ENCODE measurements around the gene HOXA1. TPM values are rescaled to one million over a fixed set of nuclear protein-coding genes. Genes with fewer than 3 reads are reported as not detected.

The HOXA1 gene
- total RNA-seq, 2 experiments from 2014 or later, result 0.12 to 0.14 TPM

GRCh38 chr7:27130540-27131389 is 35.0 kb upstream of the HOXA1 start, which contains the start of gene HOXA4:
Gene HOXA4 (minus strand): TSS chr7:27130757. CDS start chr7:27130733, 24 bp downstream.
- DNase-seq (peak; percentile 83), ATAC-seq (peak; percentile 87)
- no peaks in the 10 kb centered on the region for H3K36me3 Mint-ChIP-seq (ENCODE audit: low read depth)
- intact Hi-C loops (cut with DNase I, micrococcal nuclease), result loop anchor here in 1 of 2 experiments (5.0 kb wide), 1 partner anchor 33 kb away; the partner anchor contains the start of gene HOXA1
- H3K4me1 Mint-ChIP-seq, result peaks cover 17% of the 10 kb centered on the region
- H3K27me3 Mint-ChIP-seq, result peaks cover 38% of the 10 kb centered on the region
- CTCF ChIA-PET, result interaction anchor here (1.1 kb wide), 2 partner anchors 17 to 20 kb away, joined by 3 read pairs; no protein-coding TSS in a partner anchor
- POLR2A ChIA-PET, result no interaction called here
- H3K4me3 Mint-ChIP-seq, result peak within 1 kb of the TSS; percentile 56
- H3K27ac Mint-ChIP-seq, result peak within 1 kb of the TSS; percentile 42
- H3K9me3 Mint-ChIP-seq (ENCODE audit: low read depth), result no peaks in the 10 kb centered on the region

DNA sequence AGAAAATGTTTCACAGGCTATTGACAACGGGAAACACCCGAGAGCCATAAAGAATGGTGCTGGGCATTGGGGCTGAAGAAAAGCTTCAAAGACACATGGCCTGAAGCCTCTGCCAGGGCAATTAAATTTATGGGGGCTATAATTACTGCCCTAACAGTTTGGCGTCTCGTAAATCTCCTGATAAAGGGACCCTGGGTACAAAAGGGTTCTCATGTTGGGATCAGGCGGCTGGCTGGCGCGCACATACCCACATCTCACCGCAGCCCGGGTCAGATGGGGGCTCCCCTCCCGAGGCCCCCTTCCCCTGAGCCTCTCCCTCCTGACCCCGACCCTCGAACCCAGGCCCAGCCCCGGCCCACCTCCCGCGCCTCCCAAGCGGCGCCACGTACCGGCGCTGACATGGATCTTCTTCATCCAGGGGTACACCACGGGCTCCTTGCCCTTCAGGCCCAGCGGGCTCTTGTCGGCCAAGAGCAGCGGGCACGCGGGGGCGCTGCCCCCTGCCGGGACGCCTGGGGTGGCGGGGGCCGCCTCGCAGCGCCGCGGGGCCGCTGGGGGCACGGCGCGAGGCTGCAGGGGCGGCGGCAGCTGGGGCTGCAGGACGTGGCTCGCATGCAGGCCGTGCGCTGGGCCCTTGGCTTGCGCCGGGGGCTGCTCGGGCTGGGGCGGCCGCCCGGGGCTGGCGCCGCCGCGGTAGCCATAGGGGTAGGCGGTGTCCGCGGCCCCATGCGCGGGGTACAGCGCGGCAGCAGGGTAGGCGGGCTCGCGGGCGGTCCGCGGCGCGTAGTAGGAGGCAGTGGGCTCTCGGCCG is 34.1 kb upstream of the HOXA1 start:
- ChIA-PET CTCF (no interaction called here), POLR2A (no interaction called here)
- peaks cover 12% of the 10 kb centered on the region for H3K4me1 Mint-ChIP-seq
- H3K4me3 Mint-ChIP-seq, result no peak overlapping the region
- ATAC-seq, result no peak
- peaks cover 38% of the 10 kb centered on the region for H3K27me3 Mint-ChIP-seq
- H3K27ac Mint-ChIP-seq, result no peak overlapping the region
- DNase-seq, result no peak
- H3K9me3 Mint-ChIP-seq (ENCODE audit: low read depth), result no peaks in the 10 kb centered on the region
- intact Hi-C loops (cut with DNase I, micrococcal nuclease), result loop anchor here in 1 of 2 experiments (5.0 kb wide), 1 partner anchor 33 kb away; the partner anchor contains the start of gene HOXA1
- H3K36me3 Mint-ChIP-seq (ENCODE audit: low read depth), result no peaks in the 10 kb centered on the region

GRCh38 chr7:27128776-27129728 is 33.3 kb upstream of the HOXA1 start:
- intact Hi-C loops (cut with DNase I, micrococcal nuclease), result no loop called here
- Mint-ChIP-seq H3K9me3 (ENCODE audit: low read depth) (no peaks in the 10 kb centered on the region), H3K36me3 (ENCODE audit: low read depth) (no peaks in the 10 kb centered on the region), H3K4me1 (peaks cover 4% of the 10 kb centered on the region), H3K27ac (no peak overlapping the region), H3K27me3 (peaks cover 40% of the 10 kb centered on the region), H3K4me3 (no peak overlapping the region)
- ATAC-seq (no peak), DNase-seq (no peak)
- ChIA-PET CTCF (interaction anchor here (0.6 to 1.2 kb wide), 2 partner anchors 20 to 51 kb away, joined by 3 to 4 read pairs; no protein-coding TSS in a partner anchor), POLR2A (no interaction called here)

- POLR2A ChIA-PET, result no interaction called here
- ATAC-seq (no peak), DNase-seq (no peak)
- intact Hi-C loops (cut with DNase I, micrococcal nuclease), result no loop called here
- Mint-ChIP-seq H3K4me3 (no peak overlapping the region), H3K27me3 (peaks cover 35% of the 10 kb centered on the region), H3K27ac (no peak overlapping the region), H3K9me3 (ENCODE audit: low read depth) (no peaks in the 10 kb centered on the region), H3K4me1 (no peaks in the 10 kb centered on the region), H3K36me3 (ENCODE audit: low read depth) (no peaks in the 10 kb centered on the region)
- CTCF ChIA-PET, result interaction anchor here (0.5 to 1.2 kb wide), 3 partner anchors 22 to 67 kb away, joined by 3 to 4 read pairs (median 4); no protein-coding TSS in a partner anchor
Measured at GRCh38 chr7:27128034-27128433, 32.2 kb upstream of the HOXA1 start.

DNA sequence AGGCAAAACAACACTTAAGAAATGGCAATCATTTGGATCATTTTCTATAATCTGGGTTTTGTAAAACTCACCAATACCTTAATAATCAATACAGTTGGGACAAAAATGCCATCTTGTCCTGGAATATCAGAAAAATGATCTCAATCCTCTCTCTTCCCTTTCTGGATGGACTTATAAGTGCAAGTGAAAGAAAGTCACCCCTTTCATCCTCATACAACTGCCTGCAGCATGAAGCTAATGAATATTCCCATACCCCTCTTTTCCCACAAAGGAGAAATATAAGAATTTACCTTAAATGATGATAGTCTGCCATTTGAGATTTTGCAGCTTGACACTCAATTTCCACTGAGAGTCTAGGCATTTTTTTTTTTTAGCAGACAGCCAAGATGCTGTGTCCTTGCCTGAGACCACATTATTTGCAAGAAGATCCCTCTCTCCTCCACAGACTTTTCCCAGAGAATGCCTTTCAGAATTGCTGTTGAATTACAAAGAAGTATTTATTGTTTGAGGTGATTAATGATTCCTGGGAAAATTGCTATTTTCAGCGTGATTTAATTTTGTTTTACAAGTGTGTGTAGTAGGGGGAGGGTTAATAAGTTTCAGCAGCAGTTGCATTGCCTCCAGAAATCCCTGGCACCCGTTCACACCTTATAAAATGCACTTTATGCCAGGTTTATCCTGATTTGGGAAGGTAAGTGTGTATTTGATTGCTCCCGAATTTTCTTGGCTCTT is 31.0 kb upstream of the HOXA1 start:
- intact Hi-C loops (cut with DNase I, micrococcal nuclease), result no loop called here
- no peaks in the 10 kb centered on the region for H3K9me3 Mint-ChIP-seq (ENCODE audit: low read depth)
- CTCF ChIA-PET, result interaction anchor here (0.6 kb wide), 1 partner anchor 8 kb away, joined by 4 read pairs; no protein-coding TSS in a partner anchor

DNA sequence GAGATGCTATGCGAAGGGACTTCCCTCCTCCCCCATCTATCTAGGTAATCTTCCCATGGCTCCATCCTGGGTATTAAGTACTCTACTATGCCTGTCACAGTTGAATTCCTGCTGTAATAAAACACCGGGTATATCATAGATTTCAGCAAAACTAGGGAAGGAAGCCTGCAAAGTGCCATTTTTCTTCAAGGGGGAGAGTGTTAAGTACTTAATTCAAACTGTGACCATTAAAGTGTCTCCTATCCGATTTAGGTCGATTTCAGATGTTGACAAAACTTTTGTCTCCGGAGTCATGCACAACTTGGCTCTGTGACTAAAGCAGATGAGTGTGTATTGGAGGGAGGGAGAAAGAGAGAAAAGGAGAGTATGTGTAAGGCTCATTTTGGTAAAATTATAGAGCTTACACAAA is 30.2 kb upstream of the HOXA1 start:
- H3K4me3 Mint-ChIP-seq, result no peak overlapping the region
- no peak overlapping the region for H3K27ac Mint-ChIP-seq
- CTCF ChIA-PET, result no interaction called here
- H3K4me1 Mint-ChIP-seq, result no peaks in the 10 kb centered on the region
- DNase-seq (no peak), ATAC-seq (no peak)
- no peaks in the 10 kb centered on the region for H3K36me3 Mint-ChIP-seq (ENCODE audit: low read depth)
- no peaks in the 10 kb centered on the region for H3K9me3 Mint-ChIP-seq (ENCODE audit: low read depth)
- peaks cover 29% of the 10 kb centered on the region for H3K27me3 Mint-ChIP-seq
- intact Hi-C loops (cut with DNase I, micrococcal nuclease), result no loop called here
- POLR2A ChIA-PET, result no interaction called here

More for the DNA sequence above, 31.0 kb upstream of the HOXA1 start:
- no peak overlapping the region for H3K27ac Mint-ChIP-seq
- DNase-seq, result no peak
- H3K27me3 Mint-ChIP-seq, result peaks cover 32% of the 10 kb centered on the region
- no peaks in the 10 kb centered on the region for H3K36me3 Mint-ChIP-seq (ENCODE audit: low read depth)
- no peak overlapping the region for H3K4me3 Mint-ChIP-seq
- no peak for ATAC-seq
- POLR2A ChIA-PET, result no interaction called here
- H3K4me1 Mint-ChIP-seq, result no peaks in the 10 kb centered on the region

DNA sequence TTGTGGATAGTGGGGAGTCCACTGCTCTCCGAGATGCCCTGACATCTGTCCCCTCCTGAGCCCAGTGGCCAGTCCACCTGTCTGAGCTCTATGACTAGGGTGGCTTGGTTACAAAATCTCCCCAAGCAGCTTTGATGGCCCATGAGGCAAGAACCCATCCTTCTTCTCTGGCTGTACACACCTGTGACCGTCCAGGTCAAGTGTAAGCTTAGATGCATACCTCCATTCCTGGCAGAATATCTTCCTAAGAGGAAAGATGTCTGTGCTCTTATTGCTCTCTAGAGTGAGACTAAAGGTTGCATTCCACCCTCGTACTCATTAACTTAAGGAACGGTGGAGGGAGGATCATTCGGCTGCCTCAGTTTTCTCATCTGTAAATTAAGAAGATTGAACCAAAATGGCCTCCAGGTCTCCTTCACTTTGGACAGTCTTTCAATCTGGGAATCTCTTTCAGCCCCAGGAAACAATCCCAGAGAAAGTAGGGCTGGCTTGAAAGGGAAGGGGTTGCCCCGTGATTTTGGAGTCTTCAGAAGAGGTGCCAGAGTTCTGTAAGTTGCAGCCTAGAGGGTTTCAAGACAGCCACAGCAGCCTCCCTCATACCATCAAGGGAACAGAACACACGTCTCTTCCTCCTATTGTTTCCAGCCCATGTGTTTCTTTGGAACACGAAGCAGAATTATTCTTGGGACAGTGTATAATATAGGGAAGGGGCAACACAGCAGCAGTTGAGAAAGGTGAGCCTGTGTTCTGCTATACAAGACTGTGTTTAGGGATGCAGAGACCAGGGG is 29.3 kb upstream of the HOXA1 start:
- H3K4me3 Mint-ChIP-seq, result no peak overlapping the region
- H3K27me3 Mint-ChIP-seq, result peaks cover 29% of the 10 kb centered on the region
- intact Hi-C loops (cut with DNase I, micrococcal nuclease), result no loop called here
- no peaks in the 10 kb centered on the region for H3K36me3 Mint-ChIP-seq (ENCODE audit: low read depth)
- ChIA-PET CTCF (interaction anchor here (0.9 kb wide), 1 partner anchor 60 kb away, joined by 3 read pairs; the partner anchor contains the start of gene HOXA11), POLR2A (no interaction called here)
- H3K4me1 Mint-ChIP-seq, result no peaks in the 10 kb centered on the region
- no peaks in the 10 kb centered on the region for H3K9me3 Mint-ChIP-seq (ENCODE audit: low read depth)
- no peak overlapping the region for H3K27ac Mint-ChIP-seq
- no peak for ATAC-seq
- no peak for DNase-seq

DNA sequence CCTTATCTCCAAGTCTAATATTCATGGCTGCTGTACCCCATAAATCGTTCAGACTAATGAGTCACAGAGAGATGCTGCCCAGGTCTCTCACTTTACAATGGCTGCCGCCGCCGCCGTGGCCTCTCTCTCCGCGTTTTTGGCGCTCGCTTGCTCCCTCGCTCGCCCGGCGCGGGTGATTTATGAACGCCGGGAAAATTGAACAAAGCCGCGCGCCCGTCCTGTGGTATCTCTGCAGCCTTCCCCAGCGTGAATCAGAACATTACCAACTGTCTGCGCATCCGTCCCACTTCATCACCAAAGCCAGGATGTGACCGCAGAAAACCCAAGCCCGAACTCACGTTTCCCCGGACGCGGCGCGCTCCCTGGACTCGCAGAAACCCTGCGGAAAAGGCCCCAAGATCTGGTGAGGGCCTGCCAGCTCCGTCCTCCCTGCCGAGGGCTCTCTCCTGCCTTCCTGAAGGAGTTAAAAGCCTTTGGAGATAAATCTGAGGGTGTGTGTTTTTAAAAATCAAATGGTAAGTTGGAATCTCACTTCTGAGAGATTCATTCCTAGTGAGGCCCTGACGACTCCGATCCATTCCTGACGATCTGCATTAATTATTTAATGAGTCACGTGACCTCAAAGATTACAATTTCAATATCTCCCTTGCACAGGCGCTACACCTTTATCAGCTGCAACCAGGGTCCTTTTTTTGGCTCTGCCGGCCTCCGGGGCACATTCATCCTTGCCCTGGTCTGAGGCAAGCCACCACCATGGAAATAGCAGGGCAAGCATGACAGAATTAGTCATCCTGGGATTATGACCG is 28.5 kb upstream of the HOXA1 start:
- H3K27ac Mint-ChIP-seq, result no peak overlapping the region
- H3K4me3 Mint-ChIP-seq, result no peak overlapping the region
- intact Hi-C loops (cut with DNase I, micrococcal nuclease), result no loop called here
- ATAC-seq (no peak), DNase-seq (no peak)
- H3K36me3 Mint-ChIP-seq (ENCODE audit: low read depth), result no peaks in the 10 kb centered on the region
- ChIA-PET POLR2A (no interaction called here), CTCF (interaction anchor here (0.9 kb wide), 1 partner anchor 61 kb away, joined by 3 read pairs; the partner anchor contains the start of gene HOXA11)
- H3K4me1 Mint-ChIP-seq, result no peaks in the 10 kb centered on the region
- H3K9me3 Mint-ChIP-seq (ENCODE audit: low read depth), result no peaks in the 10 kb centered on the region
- H3K27me3 Mint-ChIP-seq, result peaks cover 29% of the 10 kb centered on the region

- Mint-ChIP-seq H3K9me3 (ENCODE audit: low read depth) (no peaks in the 10 kb centered on the region), H3K4me1 (no peaks in the 10 kb centered on the region), H3K4me3 (no peak overlapping the region), H3K27me3 (peaks cover 24% of the 10 kb centered on the region), H3K27ac (no peak overlapping the region), H3K36me3 (ENCODE audit: low read depth) (no peaks in the 10 kb centered on the region)
- ChIA-PET CTCF (no interaction called here), POLR2A (no interaction called here)
- ATAC-seq (no peak), DNase-seq (no peak)
- intact Hi-C loops (cut with DNase I, micrococcal nuclease), result no loop called here
Measured at GRCh38 chr7:27123477-27124053, 27.8 kb upstream of the HOXA1 start.

Data from activated CD4-positive, alpha-beta T cell treated with anti-CD3 and anti-CD28 coated beads for 36 hours (primary cell).